HG03108 (cell line): Measurements from ENCODE around the gene CRIP1.

Experiments used
- ATAC-seq: cut with Tn5 transposase; IDR thresholded peaks from one replicate; pipeline ENCODE4 v1.9.1; 2021; ENCODE audit warnings: moderate library complexity; ENCODE audit not compliant: unreplicated experiment

The CRIP1 gene

GRCh38 chr14:105469456-105470349 lies 17.0 kb upstream of the CRIP1 start:
- no peak for ATAC-seq

DNA sequence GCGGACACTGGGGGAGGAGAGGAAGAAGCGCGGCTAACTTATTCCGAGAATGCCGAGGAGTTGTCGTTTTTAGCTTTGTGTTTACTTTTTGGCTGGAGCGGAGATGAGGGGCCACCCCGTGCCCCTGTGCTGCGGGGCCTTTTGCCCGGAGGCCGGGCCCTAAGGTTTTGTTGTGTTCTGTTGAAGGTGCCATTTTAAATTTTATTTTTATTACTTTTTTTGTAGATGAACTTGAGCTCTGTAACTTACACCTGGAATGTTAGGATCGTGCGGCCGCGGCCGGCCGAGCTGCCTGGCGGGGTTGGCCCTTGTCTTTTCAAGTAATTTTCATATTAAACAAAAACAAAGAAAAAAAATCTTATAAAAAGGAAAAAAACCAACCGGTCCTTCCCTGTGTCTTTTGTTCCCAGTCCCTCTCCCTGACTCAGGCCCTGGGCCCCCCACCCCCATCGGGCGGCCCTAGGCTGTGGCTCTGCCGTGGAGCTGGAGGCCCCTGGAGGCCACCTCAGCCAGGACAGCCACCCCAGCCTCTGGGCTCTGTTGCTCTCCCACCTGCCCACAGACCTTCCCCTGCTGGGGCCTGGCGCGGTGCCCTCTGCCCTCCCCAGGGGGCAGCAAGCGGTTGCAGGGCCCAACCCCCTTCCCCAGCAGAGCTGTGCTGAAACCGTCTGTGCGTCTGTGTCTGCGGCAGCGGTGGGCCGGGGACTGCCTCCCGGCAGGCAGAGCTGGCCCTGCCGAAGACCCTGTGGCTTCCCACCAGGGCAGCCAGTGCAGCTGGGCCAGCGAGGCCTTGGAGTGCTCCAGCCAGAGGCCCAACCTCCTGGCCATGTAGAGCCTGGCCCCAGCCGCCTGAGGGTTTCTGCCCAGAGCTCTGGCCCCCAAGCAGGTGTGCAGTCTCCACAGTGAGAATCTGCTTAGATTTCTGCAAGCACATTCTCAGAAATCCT lies 16.1 kb upstream of the CRIP1 start:
- no peak for ATAC-seq

GRCh38 chr14:105471297-105471821 lies 15.3 kb upstream of the CRIP1 start:
- no peak for ATAC-seq

GRCh38 chr14:105471823-105472485 lies 14.7 kb upstream of the CRIP1 start:
- ATAC-seq: no peak

GRCh38 chr14:105472486-105472991 lies 14.1 kb upstream of the CRIP1 start:
- no peak for ATAC-seq

DNA sequence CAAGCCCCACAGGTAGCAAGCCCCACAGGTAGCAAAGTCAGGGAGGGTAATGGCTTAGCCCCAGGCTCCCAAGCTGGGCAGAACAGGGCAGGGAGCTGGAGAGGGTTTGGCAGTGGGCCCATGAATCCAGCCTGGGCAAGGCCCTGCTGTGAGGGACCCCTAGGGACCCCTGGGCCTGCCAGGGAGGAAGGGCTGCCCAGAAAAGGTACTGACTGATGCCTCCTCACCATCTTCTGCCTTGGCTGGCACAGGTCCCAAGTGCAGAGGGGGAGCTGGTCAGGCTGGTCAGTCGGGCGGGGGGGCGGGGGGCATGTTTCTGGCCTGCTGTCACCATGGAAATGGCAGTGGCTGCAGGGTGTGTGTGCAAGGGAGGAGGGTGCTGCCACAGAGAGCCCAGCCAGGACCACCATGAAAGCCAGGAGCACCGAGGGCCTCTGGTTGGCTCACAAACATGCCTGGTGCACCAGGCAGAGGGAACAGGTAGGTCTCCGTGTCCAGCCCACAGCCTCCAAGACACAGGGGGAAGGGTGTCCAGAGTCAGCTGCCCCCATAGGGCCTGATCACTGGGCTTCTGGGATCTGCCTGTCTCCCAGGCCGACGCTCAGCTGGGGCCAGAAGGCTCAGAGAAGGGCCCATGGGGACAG lies 13.5 kb upstream of the CRIP1 start:
- no peak for ATAC-seq

- no peak for ATAC-seq
Measured at GRCh38 chr14:105473677-105474482, 12.8 kb upstream of the CRIP1 start.

DNA sequence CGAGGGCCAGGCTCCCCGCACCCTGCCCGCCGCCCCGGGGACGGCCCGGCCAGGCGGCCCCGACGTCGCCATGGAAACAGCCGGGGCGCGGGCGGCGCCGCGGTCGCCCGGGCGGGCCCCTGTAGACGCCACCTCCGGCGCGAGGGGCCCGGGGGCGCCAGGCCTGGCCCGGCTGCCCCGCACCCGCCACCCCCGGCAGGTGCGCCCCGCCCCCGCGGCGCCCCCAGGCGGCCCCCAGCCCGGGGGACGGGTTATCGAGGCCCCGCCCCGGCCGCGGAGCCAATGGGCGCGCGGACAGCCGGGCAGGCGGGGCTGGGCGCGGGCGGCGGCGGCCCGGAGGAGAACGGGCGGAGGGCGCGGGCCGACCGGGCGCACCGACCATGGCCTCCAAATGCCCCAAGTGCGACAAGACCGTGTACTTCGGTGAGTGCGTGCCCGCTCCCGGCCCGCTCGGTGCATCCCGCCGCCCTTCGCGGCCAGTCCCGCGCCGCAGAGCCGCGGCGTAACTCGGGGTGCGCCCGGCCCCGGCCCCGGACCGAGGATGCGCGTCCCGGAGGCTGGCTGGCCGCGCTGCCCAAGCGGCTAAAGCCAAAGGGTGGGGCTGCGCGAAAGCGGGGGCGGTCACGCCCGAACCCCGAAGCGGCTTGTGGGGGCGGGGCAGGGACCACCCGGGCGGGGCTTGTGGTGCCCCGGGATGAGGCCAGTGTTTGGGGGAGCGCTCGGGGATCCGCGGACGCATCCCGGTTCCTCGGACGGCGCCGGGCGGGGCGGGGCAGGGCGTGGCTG lies 12.0 kb upstream of the CRIP1 start, which contains the start of gene CRIP2:
Gene CRIP2 (plus strand): TSS at position 339 of the 786 bp plus-strand sequence. CDS start 42 bp downstream, at position 381.
- ATAC-seq: no peak

GRCh38 chr14:105475269-105476096 lies 11.2 kb upstream of the CRIP1 start:
- no peak for ATAC-seq

DNA sequence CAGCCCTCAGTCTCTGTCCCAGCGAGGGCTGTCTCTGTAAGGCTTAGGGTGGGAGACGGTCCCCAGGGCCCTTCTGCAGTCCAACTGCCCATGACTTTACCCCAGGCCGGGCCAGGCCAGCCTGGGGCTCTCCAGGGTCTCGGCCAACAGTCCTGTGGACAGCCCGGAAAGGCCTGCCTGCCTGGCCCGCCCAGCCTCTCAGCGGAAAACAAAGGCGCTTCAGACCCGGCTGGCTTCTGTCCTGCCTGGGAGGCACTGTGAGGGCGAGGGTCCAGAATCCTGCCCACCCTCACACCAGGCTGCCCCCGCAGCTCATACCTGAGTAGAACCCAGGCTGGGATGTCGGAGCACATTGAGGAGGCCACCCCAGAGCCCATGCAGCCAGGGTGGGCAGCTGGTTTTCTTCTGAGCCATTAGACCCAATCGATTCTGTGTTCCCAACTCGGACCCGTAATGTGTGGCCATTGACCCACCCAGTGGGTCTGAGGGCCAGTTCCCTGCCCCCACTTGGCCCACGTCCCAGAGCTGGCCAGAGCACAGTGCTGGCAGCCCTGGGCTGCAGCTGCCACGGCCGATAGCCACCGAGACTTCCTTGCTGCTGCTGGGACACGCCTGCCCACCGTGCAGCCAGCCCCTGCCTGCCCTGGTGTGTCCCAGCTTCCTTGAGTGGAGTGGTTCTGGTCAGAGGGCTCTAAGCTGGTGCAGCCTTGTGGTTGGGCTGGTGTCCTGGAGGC lies 10.4 kb upstream of the CRIP1 start:
- ATAC-seq: no peak

DNA sequence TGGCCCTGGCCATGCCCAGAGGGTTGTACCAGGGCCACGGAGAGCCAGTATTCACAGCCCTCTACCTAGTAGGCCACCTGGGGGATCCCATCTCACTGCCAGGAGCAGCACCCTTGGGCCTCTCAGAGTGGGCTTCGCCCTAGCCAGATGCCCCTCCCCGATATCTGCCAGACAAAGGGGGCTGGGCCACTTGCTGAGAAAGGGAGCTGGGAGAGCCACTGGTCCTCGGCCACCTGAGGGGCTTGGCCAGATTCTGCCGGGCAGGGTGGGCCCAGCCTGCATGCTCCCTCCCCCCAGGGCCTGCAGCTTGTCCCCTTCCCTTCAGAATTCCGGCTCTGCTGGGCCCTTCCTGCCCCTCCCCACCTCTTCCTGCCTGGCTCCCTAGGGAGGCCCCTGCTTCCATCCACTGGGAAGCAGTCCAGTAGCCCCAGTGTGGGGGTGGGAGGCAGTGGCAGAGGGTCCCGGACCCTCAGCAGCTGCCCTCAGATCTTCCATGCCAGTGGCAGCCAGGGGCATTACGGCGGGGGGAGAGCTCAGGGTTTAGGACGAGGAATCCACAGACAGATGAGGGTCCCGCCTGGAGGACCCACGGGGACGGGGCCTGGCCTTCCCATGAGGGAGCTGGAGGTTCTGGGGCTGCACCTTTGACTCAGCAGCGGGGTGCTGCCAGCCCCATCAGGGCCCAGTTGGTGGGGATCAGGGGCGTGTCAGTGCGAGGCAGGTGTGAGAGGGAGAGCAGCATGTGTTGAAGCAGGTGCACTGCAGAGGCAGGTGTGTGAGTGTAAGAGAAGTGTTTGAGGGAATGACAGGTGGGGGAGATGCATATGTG lies 9.6 kb upstream of the CRIP1 start:
- ATAC-seq: no peak

- ATAC-seq: no peak
Measured at GRCh38 chr14:105477660-105478397, 8.9 kb upstream of the CRIP1 start.

DNA sequence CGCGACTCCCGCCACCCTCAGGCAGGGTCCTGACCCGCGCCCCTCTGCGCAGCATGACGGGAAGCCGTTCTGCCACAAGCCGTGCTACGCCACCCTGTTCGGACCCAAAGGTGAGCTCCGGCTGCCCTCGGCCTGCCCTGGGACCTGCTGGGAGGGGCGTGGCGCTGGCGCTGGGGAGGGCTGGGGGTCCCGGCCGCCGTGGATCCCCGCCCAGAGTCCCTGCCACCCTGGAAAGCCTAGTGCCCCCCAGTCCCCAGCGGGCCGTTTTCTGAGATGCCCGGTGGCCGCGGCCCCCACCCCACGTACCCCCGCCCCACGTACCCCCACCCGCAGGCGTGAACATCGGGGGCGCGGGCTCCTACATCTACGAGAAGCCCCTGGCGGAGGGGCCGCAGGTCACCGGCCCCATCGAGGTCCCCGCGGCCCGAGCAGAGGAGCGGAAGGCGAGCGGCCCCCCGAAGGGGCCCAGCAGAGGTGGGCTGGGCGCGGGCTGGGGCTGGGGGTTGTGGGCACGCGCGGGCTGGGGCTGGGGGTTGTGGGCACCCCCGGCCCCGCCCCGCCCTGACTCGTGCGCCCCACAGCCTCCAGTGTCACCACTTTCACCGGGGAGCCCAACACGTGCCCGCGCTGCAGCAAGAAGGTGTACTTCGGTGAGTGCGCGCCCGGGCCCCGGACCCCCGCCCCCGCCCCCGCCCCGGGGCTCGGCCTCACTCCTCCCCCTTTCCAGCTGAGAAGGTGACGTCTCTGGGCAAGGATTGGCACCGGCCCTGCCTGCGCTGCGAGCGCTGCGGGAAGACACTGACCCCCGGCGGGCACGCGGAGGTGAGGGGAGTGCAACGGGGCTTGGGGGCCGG lies 8.1 kb upstream of the CRIP1 start:
- no peak for ATAC-seq

DNA sequence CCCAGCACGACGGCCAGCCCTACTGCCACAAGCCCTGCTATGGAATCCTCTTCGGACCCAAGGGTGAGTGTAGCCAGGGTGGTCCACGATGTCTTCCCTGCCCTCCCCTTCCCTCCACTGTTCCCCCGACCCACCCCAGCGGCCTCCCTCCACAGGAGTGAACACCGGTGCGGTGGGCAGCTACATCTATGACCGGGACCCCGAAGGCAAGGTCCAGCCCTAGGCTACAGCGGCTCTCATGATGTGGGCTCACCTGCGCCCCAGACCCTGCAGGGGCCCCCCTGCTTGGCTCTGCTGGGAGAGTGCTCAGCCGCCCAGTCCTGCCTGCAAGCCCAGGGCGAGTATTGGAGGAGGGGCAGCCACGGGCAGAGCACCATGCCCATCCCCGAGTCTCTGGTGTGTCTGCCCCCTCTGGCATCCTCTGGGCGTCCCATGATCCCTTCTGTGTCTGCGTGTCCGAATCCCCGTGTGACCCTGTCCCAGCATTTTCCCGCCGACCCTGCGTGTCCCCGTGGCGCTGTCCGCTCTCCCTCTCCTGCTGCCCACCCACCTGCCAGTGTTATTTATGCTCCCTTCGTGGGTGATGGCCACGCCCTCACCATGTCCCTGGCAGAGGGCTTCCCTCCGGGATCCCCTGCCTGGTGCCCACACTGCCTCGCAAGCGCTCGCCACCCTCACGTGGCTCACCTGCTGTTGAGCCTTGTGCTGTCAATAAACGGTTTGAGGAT lies 7.1 kb upstream of the CRIP1 start:
- no peak for ATAC-seq
